GM18502 (cell line): ENCODE results near the gene SERPINA9.
"Not testable (repeated sequence)": the region's sequence is repeated elsewhere in the genome, so short reads cannot be mapped to it uniquely, and the experiment has no call there.

Experiments
- ATAC-seq: cut with Tn5 transposase; IDR thresholded peaks from one replicate; pipeline ENCODE4 v1.9.1; 2021; ENCODE audit warnings: mild to moderate bottlenecking; ENCODE audit not compliant: unreplicated experiment, poor library complexity

Gene SERPINA9

DNA sequence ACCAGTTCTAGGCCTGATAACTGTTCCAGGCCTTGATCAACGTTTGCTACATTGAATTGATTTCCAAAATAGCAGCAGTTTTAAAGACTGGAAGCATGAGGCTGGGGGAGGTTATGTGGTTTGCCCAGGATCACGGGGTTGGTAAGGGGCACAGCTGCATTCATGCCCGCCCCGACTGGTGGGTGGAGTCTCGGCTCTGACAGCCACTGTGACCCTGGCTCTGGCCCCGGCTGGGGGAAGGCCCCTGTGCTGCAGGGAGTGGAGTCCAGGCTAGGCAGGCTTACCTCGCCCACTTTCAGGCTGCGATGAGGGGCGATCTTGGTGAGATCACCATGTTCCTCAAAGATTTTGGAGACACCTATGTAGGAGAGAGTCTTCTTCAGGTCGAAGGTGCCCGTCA, 13.3 kb upstream of the SERPINA9 start:
- ATAC-seq: no peak

DNA sequence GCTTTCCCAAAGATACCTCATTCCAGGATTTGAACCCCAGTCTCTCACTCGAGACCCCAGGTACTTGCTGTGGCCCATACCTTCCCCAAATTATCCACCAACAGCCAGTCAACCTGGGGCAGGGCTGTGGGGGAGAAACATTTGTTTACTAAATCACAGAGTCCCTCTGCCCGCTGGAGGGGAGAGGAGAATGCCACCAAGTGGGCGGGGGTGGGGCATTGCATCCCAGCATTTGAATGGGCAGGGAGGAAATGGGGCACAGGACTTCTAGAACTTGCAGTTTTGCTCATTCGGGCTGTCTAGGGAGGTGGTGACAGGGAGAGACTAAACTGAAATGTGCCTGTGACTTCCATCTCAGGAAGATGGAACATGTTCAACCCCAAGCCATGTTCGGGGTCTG, 10.9 kb upstream of the SERPINA9 start:
- no peak for ATAC-seq

DNA sequence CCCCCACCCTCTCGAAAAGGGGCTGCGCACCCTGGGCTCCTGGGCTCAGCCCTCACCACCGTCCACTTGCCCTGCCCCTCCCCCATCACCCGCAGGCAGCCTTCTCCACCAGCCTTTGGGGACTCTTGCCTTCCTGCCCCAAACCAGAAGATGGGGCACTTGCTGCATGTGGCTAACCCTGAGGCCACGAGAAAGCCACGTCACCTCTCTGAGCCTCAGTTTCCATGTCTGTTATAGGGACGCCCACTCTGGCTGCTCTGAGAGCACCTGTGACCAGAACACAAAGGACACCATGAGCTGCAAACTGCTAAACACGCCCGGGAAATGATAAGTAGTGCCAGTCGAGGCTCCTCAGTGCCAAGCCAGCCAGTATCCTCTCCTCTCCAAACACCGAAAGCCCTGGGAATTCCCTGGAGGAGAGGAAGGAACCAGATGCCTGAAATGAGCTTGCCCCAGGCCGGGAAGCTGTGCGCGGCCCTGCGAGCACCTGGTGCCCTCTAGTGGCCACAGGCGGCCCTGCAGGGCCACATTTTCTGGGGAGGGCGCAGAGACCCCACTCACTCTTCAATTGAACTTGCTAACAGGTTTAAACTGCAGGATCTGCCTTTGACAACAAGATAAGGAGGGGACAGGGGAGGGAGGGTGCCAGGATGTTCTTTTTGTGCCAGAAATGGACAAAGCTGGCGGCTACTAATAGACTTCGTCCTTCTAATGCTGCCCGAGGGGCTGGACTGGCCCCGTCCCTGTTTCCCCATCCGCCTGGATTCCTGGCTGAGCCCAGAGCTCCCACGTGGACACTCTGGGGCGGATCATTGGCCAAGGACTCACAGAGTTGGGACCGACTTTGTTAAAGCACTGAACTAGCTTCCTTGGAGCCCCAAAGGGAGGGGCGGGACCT, 10.2 kb upstream of the SERPINA9 start:
- ATAC-seq: no peak

DNA sequence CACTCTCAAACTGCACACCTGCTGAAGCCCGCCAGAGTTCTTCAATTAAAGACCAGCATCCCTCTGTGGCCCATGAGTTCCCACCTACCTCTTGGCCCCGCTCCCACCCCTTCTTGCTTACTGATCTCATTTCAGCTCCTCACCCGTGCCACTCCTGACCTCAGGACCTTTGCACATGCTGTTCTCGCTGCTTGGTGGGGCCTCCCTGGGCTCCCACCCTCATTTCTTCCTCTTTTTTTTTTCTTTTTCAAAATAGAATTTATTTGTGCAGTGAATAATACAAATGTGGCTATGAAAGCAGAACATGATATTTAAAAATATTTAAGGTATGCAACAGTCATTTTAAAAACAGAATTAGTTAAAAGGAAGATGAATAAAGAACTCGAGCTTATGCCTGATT, 8.5 kb upstream of the SERPINA9 start:
- ATAC-seq: no peak

DNA sequence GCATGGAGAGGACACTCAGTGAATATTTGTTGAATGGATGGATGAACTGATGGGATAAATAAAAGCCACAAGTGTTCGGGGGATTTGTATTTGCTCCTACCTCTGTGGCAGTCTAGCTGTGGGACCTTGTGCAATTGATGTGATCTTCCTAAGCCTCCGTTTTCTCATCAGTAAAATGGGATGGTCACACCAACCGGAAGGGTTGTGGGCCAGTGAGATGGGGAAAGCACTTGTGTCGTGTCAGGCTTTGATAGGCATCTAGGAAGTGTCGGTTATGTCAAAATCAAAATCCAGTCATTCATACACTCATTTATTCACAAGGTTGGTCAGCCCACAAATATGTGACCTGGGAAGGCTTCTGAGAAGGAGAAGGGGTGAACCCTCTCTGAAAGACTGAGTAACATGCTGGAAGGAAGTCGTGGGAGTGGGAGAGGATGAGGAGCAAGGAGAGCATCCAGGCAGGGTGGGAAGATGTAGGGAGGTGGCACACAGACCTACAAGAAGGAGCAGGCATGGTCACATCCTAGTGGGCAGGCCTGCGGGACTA, 7.8 kb upstream of the SERPINA9 start:
- no peak for ATAC-seq

DNA sequence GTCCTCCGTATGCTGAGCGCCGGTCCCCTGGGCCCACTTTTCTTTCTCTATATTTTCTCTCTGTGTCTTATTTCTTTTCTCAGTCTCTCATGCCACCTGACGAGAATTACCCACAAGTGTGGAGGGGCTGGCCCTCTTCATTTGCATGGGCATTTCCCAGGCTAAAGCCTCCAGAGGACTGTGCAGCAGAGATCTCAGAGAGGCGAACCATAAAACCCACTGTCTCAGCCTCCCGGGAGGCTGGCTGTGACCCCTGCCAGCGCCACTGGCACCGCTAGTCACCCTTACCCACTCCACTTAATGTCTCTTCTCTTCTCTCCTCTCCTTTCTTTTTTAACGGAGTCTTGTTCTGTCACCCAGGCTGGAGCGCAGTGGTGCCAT, 7.1 kb upstream of the SERPINA9 start:
- ATAC-seq: peak; percentile 60

DNA sequence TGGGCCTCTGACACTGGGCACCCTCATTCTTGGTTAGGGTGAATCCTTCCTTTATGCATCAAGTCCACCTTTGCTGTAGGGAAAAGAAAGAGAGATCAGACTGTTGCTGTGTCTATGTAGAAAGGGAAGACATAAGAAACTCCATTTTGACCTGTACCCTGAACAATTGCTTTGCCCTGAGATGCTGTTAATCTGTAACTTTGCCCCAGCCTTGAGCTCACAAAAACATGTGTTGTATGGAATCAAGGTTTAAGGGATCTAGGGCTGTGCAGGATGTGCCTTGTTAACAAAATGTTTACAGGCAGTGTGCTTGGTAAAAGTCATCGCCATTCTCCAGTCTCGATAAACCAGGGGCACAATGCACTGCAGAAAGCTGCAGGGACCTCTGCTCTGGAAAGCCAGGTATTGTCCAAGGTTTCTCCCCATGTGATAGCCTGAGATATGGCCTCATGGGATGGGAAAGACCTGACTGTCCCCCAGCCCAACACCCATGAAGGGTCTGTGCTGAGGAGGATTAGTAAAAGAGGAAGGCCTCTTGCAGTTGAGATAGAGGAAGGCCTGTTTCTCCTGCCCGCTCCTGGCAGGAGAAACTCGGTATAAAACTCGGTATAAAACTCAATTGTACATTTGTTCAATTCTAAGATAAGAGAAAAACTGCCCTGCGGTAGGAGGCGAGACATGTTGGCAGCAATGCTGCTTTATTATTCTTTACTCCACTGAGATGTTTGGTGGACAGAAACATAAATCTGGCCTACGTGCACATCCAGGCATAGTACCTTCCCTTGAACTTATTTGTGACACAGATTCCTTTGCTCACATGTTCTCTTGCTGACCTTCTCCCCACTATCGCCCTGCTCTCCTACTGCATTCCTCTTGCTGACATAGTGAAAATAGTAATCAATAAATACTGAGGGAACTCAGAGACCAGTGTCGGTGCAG, 6.4 kb upstream of the SERPINA9 start:
- ATAC-seq: not testable (repeated sequence)

DNA sequence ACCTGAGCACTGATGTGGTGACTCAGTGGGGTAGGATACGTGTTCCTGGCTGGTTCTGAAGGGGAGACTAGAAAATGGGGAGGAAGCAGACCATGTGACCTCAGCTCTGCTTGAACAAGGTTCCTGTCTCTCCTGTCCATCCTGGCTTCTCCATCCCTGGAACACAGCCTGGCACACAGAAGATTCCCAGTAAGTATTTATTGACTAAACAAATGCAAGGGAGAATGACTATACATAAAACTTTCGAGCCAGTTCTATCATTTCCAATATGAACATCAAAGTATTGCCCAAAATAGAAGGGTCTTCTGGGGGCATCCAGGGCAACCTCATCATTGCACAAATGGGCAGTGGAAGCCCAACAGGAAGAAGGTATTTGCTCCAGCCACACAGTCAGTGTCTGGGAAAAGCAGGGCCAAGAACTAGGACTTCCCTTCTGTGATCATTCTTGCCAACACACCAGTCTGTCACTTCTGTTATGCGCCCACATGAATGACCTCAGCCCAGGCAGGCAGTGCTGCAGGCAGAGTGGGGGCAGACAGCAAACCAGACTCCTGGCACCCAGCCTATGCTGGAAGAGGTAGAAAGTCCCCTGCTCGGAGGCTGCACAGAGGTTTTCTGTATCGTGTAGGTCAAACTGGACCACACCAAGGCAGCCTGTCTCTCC, 5.6 kb upstream of the SERPINA9 start:
- no peak for ATAC-seq

DNA sequence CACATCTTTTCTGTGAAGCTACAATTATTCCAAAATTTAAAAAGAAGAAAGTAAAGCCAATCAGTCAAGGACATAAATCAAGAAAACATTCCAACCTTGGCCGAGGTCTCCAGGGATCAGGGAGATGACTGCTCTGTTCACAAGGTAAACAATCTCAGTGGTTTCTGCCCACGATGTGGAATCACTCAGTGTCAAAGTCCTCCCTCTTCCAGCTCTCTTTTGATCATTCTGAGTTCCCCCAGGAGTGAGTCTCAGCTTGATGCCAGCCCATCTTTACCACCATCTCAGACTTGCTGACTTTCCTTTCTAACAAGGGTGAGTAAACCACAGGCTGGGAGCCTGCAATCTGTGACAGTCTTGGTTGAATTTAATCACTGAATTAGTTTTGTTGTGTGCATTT, 4.8 kb upstream of the SERPINA9 start:
- ATAC-seq: no peak

DNA sequence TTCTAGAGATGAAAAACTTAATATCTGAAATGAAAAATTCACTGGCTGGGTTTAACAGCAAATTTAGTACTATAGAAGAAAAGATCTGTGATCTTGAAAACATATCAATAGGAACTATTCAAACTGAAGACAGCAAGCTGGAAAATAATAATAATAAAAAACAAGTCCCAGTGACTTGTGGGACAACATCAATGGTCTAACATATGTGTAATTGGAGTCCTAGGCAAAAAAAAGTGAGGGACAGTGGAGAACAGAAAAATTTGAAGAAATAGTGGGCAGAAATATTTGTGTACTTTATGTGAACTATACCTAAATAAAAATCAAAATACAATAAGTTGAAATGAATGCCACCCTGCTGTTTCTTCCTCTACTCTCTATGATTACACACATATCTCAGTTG, 2.4 kb upstream of the SERPINA9 start:
- no peak for ATAC-seq

DNA sequence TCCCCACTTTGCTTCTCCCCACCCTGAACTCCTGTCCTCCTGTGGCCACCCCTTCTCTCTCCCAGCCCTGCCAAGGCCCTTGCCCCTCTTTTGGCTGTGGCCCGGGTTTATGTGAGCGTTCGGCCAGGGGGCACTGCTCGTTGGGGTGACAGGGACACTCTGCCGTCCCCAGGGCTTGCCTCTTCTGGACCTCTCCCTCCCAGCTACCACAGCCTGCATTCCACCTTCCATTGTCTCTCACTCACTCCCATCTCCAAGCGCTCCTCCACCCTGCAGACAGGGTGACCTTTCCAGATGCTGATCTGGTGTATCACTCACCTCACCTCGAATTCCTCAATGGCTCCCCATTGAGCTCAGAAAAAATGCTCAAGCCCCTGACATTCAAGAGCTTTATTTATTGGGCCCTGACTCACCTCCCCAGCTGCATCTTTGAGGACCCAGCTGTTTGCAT, 1.4 kb downstream of the SERPINA9 start:
- ATAC-seq: no peak

DNA sequence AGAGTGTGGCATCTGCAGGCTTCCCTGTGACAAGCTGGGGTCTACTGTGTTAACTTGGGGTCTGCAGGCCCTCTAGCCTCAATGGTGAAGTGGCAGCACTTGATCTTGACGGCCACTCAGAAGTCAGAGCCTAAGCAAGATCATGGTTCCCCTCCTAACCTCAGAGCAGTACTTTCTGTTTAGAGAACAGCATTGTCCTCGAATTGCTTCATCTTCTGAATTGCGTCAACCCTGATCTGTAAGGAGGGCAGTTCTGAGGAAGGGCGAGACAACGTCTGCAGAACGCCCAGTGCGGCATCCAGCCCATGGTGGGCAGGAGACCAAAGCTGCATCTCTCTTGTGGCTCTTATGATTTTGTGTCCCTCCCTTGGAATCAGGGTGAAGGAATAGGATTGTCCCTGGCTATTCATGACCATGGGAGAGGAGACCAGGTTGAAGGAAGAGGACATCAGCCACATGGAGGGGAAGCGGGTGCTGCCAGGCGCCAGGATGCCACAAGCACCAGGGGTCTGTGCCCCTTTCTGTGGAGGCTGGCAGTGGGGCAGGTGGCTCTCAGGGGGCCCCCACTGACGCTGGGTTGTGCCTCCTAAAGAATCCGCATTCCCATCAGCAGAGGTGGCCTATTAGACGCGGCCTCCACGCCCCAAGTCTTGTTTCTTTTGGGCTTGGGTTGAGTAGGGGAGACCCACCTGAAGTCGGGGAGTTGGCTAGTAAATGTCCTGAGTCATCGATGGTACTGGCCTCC, 2.2 kb downstream of the SERPINA9 start:
- ATAC-seq: no peak

DNA sequence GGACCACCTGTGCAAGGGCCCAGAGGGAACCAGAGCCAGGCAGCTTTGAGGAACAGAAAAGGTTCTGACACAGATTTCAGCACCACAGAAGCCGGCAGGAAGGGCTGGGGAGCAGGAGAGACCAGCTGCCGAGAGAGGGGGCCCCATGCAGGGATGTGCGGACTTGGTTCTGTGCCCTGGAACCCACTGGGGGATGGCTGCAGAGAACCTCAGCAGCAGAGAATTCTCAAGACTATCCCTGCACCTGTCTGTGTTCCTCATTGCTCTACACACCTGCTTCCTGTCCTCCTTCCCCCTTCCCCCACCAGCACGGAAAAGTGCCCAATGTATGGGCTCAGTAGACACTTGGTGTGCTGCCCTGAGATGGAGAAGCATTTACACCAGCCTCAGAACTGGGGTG, 3.2 kb downstream of the SERPINA9 start:
- no peak for ATAC-seq

DNA sequence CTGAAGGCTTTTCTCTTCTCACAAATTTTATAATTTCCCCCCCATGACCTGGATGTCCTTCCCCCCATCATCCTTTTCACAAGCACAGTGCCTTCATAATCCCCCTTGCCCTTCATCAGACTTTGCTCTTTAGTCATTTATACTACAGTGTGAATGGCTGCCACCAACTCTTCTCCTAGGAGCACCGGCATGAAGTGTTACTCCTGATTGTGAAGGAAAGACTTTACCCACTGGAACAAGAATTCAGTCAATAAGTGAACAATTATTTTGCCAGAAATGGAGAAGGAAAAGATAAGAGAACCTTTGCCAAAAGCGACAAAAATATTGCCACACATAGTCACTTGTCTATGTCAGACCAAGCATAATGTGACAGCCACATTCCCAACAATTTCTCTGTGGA, 5.0 kb downstream of the SERPINA9 start:
- ATAC-seq: no peak

DNA sequence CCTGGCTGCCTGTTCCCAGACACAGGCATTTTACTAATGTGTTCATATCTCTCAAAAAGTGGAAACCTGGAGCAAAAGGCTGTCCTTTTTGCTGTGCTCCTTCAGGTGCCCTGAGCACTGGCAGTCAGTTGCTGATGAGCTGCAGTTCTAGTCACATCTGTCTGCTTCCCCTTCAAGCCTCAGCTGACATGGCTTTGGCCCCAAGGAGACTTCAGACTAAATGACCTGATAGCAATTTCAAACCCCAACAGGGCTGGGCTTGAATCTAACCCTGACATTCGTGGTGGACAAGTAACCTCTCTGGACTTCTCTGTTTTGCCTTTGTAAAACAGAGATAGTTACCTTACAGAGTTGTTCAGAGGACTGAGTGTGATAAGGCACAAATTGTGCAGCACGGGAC, 5.7 kb downstream of the SERPINA9 start:
- ATAC-seq: no peak

DNA sequence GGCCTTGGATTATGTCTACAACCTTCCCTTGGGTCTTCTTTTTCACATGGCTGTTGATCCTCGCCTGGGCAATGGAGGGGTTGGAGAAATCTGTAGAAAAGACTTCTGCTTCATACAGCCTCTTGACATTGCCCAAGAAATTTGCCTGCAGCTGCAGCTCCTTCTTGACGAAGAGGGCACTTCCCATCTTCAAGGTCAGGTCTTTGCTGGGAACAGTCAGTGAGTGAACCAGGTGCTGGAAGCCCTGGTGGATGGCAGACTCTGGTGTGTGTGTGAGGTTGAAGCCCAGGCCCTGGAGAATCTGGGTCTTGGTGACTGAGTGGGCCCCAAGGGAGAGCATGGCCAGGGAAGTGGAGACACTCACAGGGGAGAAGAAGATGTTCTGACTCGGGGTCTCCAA, 6.7 kb downstream of the SERPINA9 start:
- ATAC-seq: no peak

DNA sequence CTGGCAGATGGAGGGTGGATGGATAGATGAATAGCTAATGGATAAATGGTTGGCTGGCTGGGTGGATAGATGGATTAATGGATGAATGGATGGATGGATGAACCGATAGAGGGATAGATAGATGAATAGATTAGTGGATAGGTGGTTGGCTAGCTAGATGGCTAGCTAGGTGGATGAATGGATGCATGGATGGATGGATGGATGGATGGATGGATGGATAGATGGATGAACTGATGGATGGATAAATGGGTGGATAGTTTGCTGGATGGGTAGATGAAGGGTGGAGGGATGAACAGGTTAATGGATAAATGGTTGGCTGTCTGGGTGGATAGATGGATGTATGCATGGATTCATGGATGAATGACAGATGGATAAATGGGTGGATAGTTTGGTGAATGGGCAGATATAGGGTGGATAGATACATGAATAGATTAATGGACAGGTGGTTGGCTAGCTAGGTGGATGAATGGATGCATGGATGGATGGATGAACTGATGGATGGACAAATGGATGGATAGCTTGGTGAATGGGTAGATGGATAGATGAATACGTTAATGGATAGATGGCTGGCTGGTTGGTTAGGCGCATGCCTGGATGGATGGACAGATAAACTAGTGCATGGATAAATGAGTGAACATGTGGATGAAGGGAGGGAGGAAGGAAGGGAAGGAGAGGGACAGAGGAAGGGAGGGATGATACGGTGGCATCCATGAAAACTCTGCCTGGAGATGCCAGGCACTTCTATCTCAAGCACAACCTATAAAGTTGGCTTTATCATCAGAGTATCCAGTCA, 8.1 kb downstream of the SERPINA9 start:
- ATAC-seq: no peak

DNA sequence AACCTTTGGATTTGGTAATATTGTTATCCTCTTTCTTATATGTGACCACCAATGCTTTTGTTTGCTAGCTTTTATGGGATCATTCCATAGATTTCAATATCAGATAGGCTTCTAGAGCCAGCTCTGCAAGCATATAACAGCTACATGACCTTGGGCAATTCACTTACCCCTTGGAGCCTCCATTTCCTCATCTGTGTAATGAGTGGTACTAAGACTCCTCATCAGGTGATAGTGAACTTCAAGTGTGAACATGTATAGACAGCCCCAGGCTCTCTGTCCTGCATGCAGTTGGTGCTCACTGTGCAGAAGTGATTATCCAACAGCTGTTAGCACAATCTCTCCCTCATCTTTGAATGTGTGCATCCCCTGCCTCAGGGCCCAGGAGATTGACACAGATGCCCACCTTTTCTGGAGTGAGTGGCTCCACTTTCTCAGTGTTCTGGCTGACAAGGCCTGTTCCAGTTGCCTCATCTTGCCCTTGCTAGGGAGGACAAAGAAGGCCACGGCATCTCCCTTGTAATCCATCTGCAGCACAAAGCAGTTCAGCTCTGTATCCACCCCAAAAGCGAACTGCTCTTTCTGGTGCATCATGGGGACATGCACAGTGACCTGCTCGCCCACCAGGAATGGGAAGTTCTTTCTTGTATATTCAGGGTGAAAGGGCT, 9.2 kb downstream of the SERPINA9 start:
- ATAC-seq: no peak
